ENCODE measurements around the gene CHST2.

GRCh38 chr3:143139762-143140161, 20.2 kb downstream of the CHST2 start:
- TF ChIP-seq EZH2 (IDR thresholded peaks at IDR 0.05; ENCODE audit: low read length) (no peak), CTCF (optimal IDR thresholded peaks at IDR 0.05 in 1 of 3, IDR thresholded peaks at IDR 0.05 in 1 of 3, conservative IDR thresholded peaks at IDR 0.05 in 1 of 3; ENCODE audit: extremely low read depth in 1 of 3, insufficient read depth in 2 of 3, low read length in 3 of 3) (no peak)
